Measurements from ENCODE around the gene SEMA6B.

DNA sequence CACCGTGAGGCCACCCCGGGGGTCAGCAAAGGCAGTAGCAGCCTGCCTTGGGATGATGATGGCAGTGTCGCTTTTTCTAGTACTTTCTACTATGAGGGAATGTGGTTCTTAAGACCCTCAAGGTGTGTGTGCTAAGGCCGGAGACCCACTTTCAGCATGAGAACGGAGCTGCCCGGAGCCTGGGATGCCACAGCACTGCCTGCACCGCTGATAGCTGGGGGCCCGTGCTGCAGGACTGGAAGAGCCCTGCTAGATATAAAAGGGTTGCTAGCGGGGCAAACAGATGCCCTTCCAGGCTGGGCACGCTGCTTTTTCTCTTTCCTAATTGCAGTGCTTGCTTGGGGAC lies 55.7 kb downstream of the SEMA6B start:
- TF ChIP-seq, protein P1, sequence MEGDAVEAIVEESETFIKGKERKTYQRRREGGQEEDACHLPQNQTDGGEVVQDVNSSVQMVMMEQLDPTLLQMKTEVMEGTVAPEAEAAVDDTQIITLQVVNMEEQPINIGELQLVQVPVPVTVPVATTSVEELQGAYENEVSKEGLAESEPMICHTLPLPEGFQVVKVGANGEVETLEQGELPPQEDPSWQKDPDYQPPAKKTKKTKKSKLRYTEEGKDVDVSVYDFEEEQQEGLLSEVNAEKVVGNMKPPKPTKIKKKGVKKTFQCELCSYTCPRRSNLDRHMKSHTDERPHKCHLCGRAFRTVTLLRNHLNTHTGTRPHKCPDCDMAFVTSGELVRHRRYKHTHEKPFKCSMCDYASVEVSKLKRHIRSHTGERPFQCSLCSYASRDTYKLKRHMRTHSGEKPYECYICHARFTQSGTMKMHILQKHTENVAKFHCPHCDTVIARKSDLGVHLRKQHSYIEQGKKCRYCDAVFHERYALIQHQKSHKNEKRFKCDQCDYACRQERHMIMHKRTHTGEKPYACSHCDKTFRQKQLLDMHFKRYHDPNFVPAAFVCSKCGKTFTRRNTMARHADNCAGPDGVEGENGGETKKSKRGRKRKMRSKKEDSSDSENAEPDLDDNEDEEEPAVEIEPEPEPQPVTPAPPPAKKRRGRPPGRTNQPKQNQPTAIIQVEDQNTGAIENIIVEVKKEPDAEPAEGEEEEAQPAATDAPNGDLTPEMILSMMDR (IDR thresholded peaks at IDR 0.05; ENCODE audit: poor library complexity, severe bottlenecking) = no peak
- TF ChIP-seq RAD21 (conservative IDR thresholded peaks at IDR 0.05) (no peak), TAF1 (IDR thresholded peaks at IDR 0.05; ENCODE audit: low read depth) (no peak), MXI1 (conservative IDR thresholded peaks at IDR 0.05; ENCODE audit: poor library complexity, severe bottlenecking) (no peak), EZH2 (IDR thresholded peaks at IDR 0.05; ENCODE audit: borderline replicate concordance, insufficient read depth, low read length, poor library complexity, severe bottlenecking) (no peak), POLR2AphosphoS5 (IDR thresholded peaks at IDR 0.05) (no peak)

All from neural cell (in vitro differentiated cells).